GM12891 (cell line): ENCODE measurements around the gene PSEN2.

Experiments
- DNase-seq: peaks from one replicate; pipeline ENCODE4 v3.0.0; 2011; ENCODE audit warnings: low spot score; ENCODE audit not compliant: insufficient read length
- FAIRE-seq: peaks from 2 replicates; lab custom pipeline; 2011; peaks lifted over from hg19 to GRCh38; lab: Jason Lieb, UNC
- PAX5 ChIP-seq: IDR thresholded peaks from 2 replicates; pipeline ENCODE4 v1.6.1; 2011; ENCODE audit warnings: low read length, moderate library complexity, mild to moderate bottlenecking; ENCODE audit not compliant: insufficient read depth, severe bottlenecking
- POLR2A ChIP-seq: IDR thresholded peaks from 2 replicates; pipeline ENCODE4 v1.6.1; 2011; ENCODE audit warnings: low read depth, low read length, control low read depth
- POLR2AphosphoS5 ChIP-seq: IDR thresholded peaks from 2 replicates; pipeline ENCODE4 v1.6.1; 2011; ENCODE audit warnings: low read depth, low read length, control low read depth
- POU2F2 ChIP-seq: IDR thresholded peaks from 2 replicates; pipeline ENCODE4 v1.6.1; 2011; ENCODE audit warnings: low read depth, mild to moderate bottlenecking, control low read depth, low read length, moderate library complexity
- SPI1 ChIP-seq: IDR thresholded peaks from 2 replicates; pipeline ENCODE4 v1.6.1; 2011; ENCODE audit warnings: low read depth, low read length, control low read depth
- TAF1 ChIP-seq: IDR thresholded peaks from 2 replicates; pipeline ENCODE4 v1.6.1; 2011; ENCODE audit warnings: low read depth, low read length, control low read depth

The PSEN2 gene

GRCh38 chr1:226940029-226940805, 69.8 kb downstream of the PSEN2 start, which contains the start of gene COQ8A:
Gene COQ8A, plus strand, starts transcription at chr1:226940294. Its CDS starts 21,092 bp downstream, at chr1:226961386.
- no peak for FAIRE-seq
- TF ChIP-seq SPI1, result peak; percentile 54
- no peak for TF ChIP-seq PAX5
- TF ChIP-seq TAF1, result no peak
- TF ChIP-seq POLR2AphosphoS5, result no peak
- no peak for TF ChIP-seq POLR2A
- TF ChIP-seq POU2F2, result no peak
- DNase-seq, result peak; percentile 98

GRCh38 chr1:226940806-226941067, 70.3 kb downstream of the PSEN2 start:
- FAIRE-seq (no peak), DNase-seq (no peak)
- no peak for TF ChIP-seq TAF1
- TF ChIP-seq POLR2AphosphoS5, result no peak
- TF ChIP-seq PAX5, result no peak
- no peak for TF ChIP-seq POLR2A
- TF ChIP-seq SPI1, result no peak
- no peak for TF ChIP-seq POU2F2

GRCh38 chr1:226942392-226942791, 72.0 kb downstream of the PSEN2 start:
- no peak for TF ChIP-seq PAX5
- TF ChIP-seq POU2F2, result no peak
- TF ChIP-seq POLR2A, result no peak
- no peak for TF ChIP-seq TAF1
- no peak for TF ChIP-seq POLR2AphosphoS5
- no peak for TF ChIP-seq SPI1
- FAIRE-seq (no peak), DNase-seq (no peak)

GRCh38 chr1:226943156-226943555, 72.7 kb downstream of the PSEN2 start:
- DNase-seq (no peak), FAIRE-seq (no peak)
- TF ChIP-seq POLR2A, result no peak
- no peak for TF ChIP-seq TAF1
- TF ChIP-seq PAX5, result no peak
- no peak for TF ChIP-seq SPI1
- no peak for TF ChIP-seq POU2F2
- no peak for TF ChIP-seq POLR2AphosphoS5

- FAIRE-seq, result no peak
- no peak for DNase-seq
- no peak for TF ChIP-seq PAX5
- no peak for TF ChIP-seq POLR2AphosphoS5
- TF ChIP-seq POU2F2, result no peak
- no peak for TF ChIP-seq TAF1
- TF ChIP-seq POLR2A, result no peak
- TF ChIP-seq SPI1, result no peak
These were observed 73.5 kb downstream of the PSEN2 start for GRCh38 chr1:226943927-226944326.

GRCh38 chr1:226945106-226945857, 74.9 kb downstream of the PSEN2 start:
- TF ChIP-seq POU2F2 (no peak), PAX5 (no peak), SPI1 (no peak), TAF1 (no peak), POLR2A (no peak), POLR2AphosphoS5 (no peak)

More at GRCh38 chr1:226945106-226945857, 74.9 kb downstream of the PSEN2 start:
- DNase-seq, result no peak
- no peak for FAIRE-seq
